Stimulated activated CD4-positive, alpha-beta T cell treated with anti-CD3 and anti-CD28 coated beads, Interleukin-12 subunit alpha, Interleukin-12 subunit beta, amount 100 ng/mL, for 4 hours (primary cell): Measurements from ENCODE around the gene GNA12.

Experiments used
- DNase-seq: peaks from one replicate; pipeline ENCODE4 v3.0.0-alpha.2; 2020

The GNA12 gene, protein sequence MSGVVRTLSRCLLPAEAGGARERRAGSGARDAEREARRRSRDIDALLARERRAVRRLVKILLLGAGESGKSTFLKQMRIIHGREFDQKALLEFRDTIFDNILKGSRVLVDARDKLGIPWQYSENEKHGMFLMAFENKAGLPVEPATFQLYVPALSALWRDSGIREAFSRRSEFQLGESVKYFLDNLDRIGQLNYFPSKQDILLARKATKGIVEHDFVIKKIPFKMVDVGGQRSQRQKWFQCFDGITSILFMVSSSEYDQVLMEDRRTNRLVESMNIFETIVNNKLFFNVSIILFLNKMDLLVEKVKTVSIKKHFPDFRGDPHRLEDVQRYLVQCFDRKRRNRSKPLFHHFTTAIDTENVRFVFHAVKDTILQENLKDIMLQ

DNA sequence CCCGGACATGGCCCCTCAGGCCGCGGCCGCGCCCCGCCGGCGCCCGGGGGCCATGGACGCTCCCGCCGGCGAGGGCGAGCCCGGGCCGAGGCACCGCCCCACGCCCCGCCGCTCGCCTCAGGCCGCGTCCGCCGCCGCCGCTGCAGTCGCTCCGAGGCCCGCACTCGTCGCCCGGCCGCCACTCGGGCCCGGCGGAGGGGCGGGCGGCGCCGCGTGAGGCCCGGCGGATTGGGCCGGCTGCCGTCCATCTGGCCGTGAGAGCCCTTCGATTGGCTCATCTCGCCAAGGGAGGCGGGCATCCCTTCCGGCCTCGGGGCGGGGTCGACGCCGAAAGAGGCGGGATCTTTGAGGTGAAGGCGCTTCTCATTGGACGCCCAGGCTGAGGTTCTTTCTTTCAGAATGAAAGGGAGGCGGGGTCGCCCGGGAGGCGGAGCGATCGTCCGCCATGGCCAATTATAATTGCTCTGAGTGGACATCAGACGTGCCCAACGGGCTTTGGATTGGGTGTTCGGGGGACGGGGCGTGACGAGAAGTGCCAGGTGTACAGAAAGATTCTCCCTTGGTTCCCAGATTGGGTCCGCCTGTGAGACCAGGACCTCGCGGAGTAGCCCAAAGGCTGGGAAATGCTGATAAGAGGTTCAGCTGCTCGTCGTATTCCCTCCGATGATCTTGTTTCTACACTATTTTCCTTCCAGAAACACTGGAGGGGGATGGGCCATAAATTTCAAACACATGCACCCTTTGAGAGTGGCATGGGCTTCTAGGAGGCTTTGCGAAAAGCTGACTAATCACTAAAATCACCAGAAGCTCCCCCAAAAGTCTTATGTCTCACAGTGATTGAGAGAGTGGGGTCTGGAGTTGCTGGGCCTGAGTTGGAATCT lies at the start of gene GNA12:
TSS of gene GNA12 (minus strand) at position 156 of the 881 bp plus-strand sequence. CDS start at position 9, 147 bp downstream.
- DNase-seq = peak; percentile 97

DNA sequence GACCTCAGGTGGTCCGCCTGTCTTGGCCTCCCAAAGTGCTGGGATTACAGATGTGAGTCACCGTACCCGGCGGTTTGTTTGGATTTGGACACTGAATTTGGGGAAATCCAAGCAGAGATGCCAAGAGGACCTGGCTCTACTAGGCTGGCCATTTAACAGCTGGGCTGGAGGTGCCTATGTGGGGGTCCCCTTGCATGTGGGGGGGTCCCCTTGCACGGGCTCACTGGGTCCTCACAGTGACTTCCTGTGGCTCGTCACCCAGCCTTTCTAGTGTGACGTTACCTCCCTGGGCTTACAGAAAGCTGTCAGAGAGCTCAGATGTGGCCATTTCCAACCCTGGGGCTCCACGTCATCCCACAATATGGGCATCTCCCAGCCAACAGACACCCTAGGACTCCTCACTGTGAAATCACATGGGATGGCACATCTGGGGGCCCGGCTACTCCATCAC lies 49.3 kb upstream of the GNA12 start:
- no peak for DNase-seq

DNA sequence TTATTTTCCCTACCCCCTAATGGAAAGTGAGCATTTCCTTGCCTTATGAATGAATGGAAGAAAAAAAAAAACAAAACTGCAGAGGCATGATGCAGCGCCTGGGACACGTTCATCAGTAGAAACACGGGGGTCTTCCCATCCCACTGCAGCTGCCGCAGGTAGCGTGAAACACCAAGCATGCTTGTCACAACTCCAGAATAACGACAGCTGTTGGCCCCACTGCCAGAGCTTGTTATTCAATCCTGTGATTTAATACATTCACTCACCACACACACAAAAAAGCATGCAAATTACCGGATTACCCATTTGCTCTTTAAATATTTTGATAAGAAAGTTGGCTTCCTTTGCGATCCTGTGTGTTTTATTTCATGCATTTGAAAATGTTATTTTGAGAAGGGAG lies 48.4 kb upstream of the GNA12 start:
- DNase-seq = no peak

DNA sequence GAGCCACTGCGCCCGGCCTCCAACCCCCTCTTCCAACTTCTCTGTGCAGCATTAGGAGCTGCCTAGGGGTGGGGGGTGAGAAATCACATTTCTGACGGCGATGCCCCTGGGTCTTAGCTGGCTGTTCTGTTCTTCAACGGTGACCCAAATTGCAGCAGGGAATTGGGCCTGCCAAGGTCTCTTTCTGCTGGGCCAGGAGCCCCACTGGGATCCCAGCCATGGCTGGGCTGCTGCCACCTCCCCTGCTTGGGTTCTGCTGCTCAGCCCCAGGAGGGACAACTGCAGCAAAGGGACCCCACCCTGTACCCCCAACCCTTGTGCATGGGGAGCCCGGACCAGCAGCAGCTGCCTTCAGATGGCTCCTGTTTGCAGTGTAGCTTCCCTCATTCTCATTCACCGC lies 43.7 kb upstream of the GNA12 start:
- no peak for DNase-seq

DNA sequence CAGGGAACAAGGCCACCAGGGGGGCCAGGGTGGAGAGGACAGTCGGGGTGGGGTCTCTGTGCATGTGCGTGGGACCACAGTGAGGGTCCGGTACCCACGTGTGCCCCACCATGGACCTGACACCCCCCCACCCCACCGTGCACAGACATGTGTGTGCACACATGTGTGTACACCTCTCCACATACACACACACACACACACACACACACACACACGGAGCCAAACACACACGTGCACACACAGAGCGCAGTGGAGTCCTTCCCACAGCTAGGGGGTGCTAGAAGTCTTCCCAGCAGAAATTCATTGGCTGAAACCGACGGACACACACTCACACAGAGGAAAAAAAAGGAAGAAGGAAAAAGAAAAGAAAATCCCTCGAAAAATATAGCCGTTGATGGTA lies 42.8 kb upstream of the GNA12 start:
- peak; percentile 38 for DNase-seq

DNA sequence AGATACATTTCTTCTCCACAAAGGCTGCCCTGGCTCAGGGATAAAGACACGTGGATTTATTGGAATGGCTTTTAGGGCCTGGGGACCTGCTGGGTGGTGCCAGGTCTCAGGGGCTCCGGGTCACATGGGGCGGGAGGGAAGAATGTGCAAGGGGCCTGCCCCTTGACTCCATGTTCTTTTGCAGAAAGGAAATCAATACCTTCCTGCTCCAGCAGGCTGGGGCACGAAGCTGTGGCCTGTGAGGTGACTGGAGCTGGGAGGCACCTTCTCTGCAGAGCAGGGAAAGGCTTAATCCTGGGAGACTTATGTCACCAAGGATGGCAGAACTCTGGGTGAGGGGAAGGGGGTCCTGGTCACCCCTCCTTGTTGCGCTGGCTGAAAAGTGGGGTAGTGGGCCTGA lies 42.3 kb upstream of the GNA12 start:
- no peak for DNase-seq

DNA sequence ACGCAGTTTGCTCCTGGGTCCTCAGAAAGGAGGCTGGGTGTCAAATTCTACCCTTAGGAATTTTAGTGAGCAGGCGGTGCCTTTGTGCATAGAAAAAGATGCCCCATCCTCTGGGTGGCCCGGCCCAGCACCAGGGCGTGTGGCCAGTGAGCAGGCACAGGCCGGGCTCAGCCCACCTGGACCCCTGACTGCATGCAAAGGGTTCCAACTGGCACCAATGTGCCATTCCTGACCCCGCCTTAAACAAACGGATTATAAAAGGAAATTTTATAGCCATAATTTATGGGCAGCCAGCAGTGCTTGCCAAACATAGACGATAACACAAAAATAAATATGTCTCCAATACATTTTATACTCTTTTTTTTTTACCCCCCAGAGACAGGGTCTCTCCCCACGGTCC lies 40.1 kb upstream of the GNA12 start:
- DNase-seq = no peak

DNA sequence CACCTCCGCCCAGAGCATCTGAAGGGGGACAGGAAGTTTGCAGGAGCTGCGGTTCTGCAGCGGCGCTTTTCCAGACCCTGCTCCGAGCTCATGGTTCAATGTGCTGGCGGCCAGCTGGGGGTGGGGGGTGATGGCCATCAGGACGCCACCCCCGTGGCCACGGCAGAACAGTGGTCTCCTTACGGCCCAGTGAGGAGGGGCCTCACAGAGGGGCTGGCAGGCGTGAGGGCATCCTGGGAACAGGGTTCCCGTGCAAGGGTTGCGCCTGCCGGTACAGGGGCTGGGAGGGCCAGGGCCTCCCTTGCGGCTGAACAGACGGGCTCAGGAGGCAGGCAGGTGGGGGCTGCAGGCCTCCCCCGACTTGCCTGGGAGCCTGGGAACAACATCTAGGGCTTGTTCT lies 39.0 kb upstream of the GNA12 start:
- no peak for DNase-seq

DNA sequence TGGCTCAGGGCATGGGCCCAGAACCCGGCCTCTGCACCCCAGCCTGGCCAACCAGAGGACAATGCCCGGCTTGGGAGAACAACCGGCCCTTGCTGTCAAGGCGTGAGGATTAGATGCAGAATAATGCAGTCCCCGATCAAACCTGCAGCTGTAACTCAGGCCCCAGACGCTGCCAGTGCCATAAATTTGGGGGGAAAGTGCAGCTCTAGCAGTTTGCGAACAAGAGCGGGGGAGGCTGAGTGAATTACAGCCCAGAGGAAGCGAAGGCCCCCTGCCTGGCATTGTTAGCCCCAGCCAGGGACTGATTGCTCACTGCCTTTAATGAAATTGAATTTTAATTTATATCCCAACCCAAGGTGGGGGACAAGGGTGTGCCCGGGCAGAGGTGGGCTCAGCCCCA lies 38.0 kb upstream of the GNA12 start:
- no peak for DNase-seq

DNA sequence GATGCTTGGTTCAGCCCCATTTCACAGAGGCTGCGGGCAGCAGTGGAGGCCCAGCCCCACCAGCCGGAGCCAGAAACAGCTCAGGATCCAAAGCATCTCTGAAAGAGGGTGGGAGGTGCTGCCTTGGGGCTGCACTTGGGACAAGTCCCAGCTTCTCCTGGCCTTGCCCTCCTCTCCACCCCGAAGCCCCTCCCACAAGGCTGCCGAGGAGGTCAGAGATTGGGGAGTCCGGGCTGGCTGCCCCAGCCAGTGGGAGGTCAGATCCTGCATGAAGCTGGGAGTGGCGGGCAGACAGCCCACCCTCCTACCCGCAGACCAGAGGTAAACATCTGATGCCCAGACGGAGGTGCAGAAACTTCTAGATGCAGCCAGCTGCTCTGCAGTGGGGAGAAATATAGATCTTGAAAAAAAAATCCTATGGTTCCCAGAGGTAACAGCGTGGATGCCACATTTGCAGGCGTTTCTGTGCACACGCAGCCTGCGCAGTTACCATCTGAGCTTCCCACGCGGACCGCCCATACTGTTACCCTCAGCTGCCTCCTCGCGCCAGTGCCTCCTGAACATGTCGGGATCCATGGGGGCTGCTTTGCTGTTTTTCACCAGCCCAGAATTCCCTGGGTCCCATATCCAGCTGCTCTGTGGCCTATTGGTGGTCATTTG lies 36.9 kb upstream of the GNA12 start:
- DNase-seq = no peak

DNA sequence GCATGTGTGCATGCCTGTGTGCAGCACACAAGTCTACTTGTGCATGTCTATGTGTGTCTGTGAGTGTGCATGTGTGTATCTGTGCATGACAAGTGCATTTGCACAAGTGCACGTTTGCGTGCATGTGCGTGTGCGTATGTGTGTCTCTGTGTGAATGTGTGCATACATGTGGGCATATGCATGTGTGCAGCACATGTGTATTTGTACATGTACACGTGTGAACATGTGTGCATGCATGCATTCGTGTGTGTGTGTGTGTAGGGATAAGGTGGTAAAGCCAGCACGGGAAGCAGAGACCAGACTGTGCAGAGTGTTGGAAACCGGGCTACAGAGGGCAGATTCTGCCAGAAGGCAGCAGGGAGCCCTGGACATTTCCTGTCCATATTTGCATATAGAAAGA lies 35.9 kb upstream of the GNA12 start:
- DNase-seq = no peak

DNA sequence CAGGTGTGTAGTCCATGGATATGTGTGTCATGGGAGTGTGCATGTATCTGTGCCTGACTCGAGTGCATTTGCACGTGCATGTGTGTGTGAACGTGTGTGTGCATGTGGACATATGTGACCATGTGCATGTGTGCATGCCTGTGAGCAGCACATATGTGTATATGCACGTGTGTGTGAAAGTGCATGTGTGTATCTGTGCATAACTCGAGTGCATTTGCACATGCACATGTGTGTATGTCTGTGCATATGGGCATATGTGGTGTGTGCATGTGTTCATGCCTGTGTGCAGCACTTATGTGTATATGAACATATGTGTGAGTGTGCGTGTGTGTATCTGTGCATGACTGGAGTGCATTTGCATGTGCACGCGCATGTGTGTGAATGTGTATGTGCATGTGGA lies 35.2 kb upstream of the GNA12 start:
- no peak for DNase-seq

DNA sequence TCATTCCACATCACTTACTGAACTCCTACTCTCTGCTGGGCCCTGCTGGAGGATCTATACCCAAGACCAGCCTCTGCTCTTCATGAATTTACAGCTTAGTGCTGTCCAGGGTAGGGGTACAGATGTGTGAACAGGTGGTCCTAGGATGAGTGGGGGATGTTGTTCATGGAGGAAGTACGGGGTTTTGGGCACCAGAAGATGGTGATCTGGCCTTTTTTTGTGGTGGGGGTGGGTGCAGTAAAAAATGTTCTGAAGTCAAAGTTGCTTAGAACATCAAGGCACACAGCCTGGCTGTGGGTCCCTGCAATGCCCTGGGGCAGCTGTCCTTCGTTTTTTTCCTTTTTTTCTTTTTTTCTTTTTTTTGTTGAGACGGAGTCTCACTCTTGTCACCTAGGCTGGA lies 34.2 kb upstream of the GNA12 start:
- no peak for DNase-seq

DNA sequence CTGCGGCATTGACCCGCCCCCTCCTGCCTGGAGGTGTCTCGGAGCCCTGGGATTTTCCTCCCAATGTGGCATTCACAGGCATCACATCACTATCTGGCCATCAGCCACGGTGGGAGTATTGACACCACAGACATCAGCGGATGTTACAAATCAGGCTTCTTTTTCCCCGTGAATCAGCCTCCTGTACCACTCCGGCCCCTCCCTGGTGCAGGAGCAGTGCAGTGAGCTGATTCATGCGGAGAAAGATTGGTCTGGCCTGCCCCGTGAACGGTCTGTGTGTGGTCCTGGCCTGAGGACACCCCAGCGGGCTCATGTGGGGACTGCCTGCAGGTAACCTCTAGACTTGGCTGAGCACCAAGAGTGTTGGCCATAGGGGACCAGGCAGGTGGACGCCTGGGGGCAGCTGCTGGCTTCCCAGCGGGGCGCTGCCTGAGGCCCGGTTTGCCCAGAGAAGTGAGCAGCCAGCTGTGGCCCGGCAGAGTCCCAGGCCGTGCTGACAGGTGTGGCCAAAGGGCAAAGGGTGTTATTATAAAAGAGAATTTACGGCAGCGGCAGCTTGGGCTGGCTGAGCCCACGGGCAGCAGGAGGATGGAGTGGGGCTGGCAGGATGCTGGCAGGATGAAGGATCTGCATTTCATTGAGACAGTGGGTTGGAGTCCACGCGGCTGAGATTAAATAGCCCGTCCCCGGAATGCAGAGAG lies 32.1 kb upstream of the GNA12 start:
- DNase-seq = no peak

DNA sequence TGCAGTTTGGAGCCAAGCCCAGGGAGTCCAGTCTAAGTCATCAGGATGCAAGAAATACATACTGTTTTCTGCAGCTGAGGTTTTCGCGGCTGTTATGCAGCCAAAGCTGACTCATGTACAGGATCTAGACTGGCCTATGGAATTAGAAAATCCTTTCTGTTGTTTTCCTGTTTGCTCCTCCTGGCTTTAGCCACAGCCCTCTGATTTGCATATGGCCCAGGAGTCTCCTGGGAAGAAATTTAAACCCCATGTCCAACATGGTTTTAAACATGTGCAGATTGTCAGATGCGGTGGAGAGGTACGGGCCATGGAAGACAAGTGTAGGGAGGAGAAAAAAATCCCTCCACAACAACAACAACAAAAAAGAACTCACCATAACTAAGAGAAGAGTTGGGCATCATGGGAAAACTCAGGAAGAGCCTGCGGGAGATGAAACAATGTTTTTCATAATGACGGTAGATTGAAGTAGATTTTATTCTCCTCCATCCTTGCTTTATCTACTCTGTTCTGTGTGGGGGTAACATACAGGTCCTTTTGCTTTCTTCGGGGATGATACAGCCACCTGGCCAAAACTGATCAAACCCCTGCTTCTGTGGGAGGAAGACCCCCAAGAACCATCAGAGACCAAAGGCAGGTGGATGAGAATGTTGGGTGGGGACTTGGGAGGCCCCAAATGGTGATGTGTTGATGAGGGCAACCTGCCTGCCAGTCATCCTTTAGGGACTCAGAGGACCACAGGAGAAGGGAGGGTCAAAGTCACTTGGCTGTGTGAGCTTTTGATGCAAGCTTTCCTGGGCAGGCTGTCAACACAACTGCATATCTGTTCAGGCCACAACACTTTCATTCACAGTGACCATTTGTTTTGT lies 29.8 kb upstream of the GNA12 start:
- DNase-seq = no peak

DNA sequence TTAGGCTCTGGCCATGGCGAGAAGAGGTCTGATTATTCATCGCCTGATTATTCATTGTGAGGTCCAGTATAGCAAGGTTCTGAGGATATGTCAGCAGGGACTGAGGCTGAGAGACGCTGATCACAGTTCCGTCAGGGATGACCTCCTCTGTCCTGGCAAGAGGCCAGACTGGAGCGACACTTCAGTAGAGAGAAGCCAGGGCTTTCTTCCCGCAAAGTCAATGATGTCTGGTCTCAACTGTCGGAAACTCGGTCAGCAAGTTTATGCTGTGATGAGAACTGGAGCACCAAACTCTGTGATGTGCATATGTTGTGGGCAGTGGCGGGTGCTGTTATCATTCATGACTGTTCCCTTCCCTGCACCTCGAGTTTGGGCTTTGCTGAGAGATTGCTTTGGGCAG lies 29.0 kb upstream of the GNA12 start:
- no peak for DNase-seq

DNA sequence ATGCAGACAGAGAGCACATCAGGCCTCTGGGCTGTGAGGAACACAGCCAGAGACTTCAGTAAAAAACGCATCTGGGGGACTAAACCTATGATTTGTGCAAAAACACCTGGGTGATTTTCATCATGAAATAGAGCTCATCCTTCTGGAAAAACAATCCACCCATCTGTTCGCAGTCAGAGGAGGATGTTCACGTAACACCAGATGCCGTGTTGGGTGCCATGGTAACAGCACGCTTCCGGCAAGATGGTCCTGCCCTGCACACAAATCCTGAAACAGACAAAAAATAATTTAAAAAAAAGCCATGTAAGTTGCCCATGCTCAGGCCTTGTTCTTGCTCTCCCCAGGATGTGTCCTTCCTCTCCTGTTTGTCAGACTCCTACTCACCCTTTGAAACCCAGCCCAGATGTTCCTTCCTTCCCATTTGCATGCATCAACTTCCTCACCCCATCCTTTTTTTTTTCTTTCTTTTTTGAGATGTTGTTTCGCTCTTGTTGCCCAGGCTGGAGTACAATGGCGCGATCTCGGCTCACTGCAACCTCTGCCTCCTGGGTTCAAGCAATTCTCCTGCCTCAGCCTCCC lies 28.3 kb upstream of the GNA12 start:
- DNase-seq = no peak

DNA sequence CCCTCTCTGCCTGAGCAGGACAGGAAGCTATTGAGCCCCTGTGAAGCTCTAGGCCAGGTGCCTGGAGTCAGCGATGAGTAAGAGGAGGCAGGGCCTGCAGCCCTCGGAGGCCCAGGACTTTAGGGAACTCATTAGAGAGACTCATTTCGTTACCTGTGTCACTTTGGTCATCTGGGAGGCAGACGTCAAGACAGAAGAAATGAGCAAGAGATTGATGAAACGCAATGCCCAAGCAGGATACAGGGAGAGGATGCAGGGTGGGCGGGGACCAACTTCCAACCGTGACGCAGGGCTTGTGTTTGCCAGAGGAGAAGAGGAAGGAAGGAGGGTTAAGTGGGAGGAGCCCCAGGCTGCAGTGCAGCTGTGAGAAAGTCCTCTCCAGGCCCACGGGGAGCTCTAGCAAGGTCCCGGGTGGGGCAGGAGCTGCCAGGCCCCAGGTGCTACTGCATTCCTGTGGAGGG lies 26.4 kb upstream of the GNA12 start:
- peak; percentile 33 for DNase-seq

DNA sequence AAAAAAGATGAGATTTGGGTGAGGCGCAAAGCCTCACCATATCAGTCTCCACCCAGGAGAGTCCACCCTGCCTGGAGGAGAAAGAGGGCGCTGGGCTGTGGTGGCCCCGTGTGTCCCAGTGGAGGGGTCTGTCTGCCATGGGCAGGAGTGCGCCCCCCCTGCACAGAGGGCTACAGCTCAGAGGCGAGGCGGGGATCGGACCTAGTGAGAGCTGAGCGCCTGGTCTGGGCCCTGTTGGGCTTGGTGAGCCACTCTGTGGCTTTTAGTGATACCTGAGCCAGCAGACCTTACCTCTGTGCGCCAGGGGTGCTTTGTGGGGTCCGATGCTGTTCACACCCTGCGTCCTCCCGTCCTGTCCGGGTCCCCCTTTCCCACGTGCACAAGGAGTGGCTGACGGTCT lies 25.9 kb upstream of the GNA12 start:
- DNase-seq = no peak

DNA sequence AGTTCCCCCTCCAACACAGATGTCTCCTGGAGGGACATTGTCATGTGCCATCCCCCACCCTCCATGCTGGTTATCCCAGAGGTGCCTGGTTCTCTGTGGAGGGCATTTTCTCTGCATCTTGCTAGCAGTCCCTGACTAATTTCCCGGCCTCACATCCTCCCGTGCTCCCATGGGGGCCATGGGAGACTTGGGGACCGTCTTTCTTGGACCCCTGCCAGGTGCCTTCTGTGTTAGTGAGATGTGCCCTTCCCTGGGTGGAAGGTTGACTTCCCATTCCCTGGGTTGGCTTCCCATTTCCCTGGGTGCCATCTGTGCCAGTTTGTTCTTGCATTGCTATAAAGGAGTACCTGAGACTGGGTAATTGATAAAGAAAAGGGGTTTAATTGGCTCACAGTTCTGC lies 22.5 kb upstream of the GNA12 start:
- no peak for DNase-seq

DNA sequence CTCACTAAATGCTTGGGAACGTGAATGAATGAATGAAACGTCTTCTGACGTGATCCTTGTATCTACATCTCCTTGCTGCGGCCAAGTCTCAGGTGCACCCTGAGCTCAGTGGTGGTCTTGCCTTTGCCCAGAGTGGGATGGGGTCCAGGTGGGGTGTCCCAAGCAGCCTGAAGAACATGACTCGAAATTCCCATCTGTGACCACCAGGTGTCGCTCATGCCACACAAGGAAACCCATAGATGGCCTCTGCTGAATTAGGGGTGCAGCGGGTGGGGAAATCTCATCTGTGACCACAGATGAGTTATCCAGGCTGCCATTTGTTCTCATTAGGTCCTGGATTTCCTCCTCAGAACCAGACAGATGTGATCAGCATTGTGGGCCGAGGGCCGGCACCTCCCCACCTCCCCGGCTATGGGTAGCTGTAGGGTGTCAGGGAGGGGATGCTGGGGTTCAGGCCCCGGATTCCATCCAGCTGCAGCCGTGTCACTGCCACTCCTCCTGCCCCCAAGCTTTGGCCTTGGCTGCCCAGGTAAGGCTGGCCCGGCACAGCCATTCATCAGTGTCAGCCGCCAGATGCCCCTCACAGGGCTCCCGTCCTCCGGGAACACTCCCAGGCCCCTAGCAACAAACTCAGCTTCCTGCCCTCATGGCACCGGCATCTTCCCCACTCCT lies 21.0 kb upstream of the GNA12 start:
- peak; percentile 66 for DNase-seq
